Fibroblast of lung (primary cell): Measurements from ENCODE around the gene CD82. TPM values are rescaled to one million over a fixed set of nuclear protein-coding genes. Genes with fewer than 3 reads are reported as not detected.

Experiments used
- DNase-seq, 2 donors: peaks; one replicate each; pipeline versions ENCODE4 v3.0.0 to v3.0.0-alpha.2; 2010; ENCODE audit warnings: low read depth in 2 of 2
- H2AFZ ChIP-seq: 2 replicates; pipeline ENCODE4 v1.5.1; 2012; ENCODE audit warnings: low read length, control low read depth, inconsistent platforms
- H3K27ac ChIP-seq: 2 replicates; pipeline ENCODE4 v1.5.1; 2011; ENCODE audit warnings: low read length, control low read depth; ENCODE audit not compliant: insufficient read depth
- H3K27me3 ChIP-seq: 2 replicates; pipeline ENCODE4 v1.5.1; 2011; ENCODE audit warnings: mild to moderate bottlenecking, low read length; ENCODE audit not compliant: control insufficient read depth, insufficient read depth
- H3K36me3 ChIP-seq: 2 replicates; pipeline ENCODE4 v1.5.1; 2011; ENCODE audit warnings: low read length; ENCODE audit not compliant: control insufficient read depth, insufficient read depth
- H3K4me1 ChIP-seq: 2 replicates; pipeline ENCODE4 v1.5.1; 2011; ENCODE audit warnings: low read length; ENCODE audit not compliant: control insufficient read depth, insufficient read depth; ENCODE audit errors: extremely low read depth
- H3K4me2 ChIP-seq: 2 replicates; pipeline ENCODE4 v1.5.1; 2011; ENCODE audit warnings: low read length, control low read depth; ENCODE audit not compliant: insufficient read depth; ENCODE audit errors: extremely low read depth
- H3K4me3 ChIP-seq, 4 experiments: fragments of 200-600 bp in 1 of 4; sonication (generic) in 1 of 4; replicated peaks in 1 of 4; 2 replicates each; pipeline ENCODE4 v1.5.1; 2011 to 2016; ENCODE audit warnings: low read length in 4 of 4, low read depth in 3 of 4, mild to moderate bottlenecking in 3 of 4, control low read depth in 2 of 4, inconsistent platforms in 1 of 4, mixed read lengths in 1 of 4; ENCODE audit not compliant: insufficient read depth in 1 of 4; ENCODE audit errors: control extremely low read depth in 1 of 4
- H3K79me2 ChIP-seq: 2 replicates; pipeline ENCODE4 v1.5.1; 2012; ENCODE audit warnings: mild to moderate bottlenecking, low read length, inconsistent platforms; ENCODE audit not compliant: control insufficient read depth, insufficient read depth
- H3K9ac ChIP-seq: 2 replicates; pipeline ENCODE4 v1.5.1; 2011; ENCODE audit warnings: mild to moderate bottlenecking, low read length, control low read depth; ENCODE audit not compliant: insufficient read depth
- H3K9me3 ChIP-seq: 2 replicates; pipeline ENCODE4 v1.5.1; 2012; ENCODE audit warnings: low read depth, low read length; ENCODE audit not compliant: control insufficient read depth, insufficient read depth
- H4K20me1 ChIP-seq: 2 replicates; pipeline ENCODE4 v1.5.1; 2011; ENCODE audit warnings: low read length; ENCODE audit not compliant: control insufficient read depth, insufficient read depth; ENCODE audit errors: extremely low read depth
- EZH2 ChIP-seq: IDR thresholded peaks from 2 replicates; pipeline ENCODE4 v1.5.1; 2012; ENCODE audit warnings: low read length, control low read depth, mild to moderate bottlenecking; ENCODE audit errors: missing control alignments
- polyA plus RNA-seq, 2 donors: library from polyadenylated mRNA; depleted of rRNA in 1 of 2; stranded (reverse) in 1 of 2; unstranded in 1 of 2; fragments of >200 nt; gene quantifications; 2 replicates each; pipeline ENCODE4 v1.2.1, GENCODE V29; 2011 to 2012; ENCODE audit warnings: missing spikeins in 1 of 2
- total RNA-seq: library from RNA; depleted of rRNA; stranded (reverse); fragments of >200 nt; gene quantifications from 2 replicates; pipeline ENCODE4 v1.2.1, GENCODE V29; 2014
- TF ChIP-seq, protein P1 (sequence below), 2 donors: IDR thresholded peaks in 1 of 2; conservative IDR thresholded peaks in 1 of 2; 1 replicate in 1 of 2; 2 replicates in 1 of 2; pipeline ENCODE4 v1.5.1; 2011 to 2012; ENCODE audit warnings: low read length in 2 of 2, control low read depth in 1 of 2, inconsistent platforms in 1 of 2, low read depth in 1 of 2, mild to moderate bottlenecking in 1 of 2

Gene CD82
- total and polyA plus RNA-seq, 2 donors (not counting 1 experiment from before 2014, with no cell fraction given) = 54.2 to 114 TPM

DNA sequence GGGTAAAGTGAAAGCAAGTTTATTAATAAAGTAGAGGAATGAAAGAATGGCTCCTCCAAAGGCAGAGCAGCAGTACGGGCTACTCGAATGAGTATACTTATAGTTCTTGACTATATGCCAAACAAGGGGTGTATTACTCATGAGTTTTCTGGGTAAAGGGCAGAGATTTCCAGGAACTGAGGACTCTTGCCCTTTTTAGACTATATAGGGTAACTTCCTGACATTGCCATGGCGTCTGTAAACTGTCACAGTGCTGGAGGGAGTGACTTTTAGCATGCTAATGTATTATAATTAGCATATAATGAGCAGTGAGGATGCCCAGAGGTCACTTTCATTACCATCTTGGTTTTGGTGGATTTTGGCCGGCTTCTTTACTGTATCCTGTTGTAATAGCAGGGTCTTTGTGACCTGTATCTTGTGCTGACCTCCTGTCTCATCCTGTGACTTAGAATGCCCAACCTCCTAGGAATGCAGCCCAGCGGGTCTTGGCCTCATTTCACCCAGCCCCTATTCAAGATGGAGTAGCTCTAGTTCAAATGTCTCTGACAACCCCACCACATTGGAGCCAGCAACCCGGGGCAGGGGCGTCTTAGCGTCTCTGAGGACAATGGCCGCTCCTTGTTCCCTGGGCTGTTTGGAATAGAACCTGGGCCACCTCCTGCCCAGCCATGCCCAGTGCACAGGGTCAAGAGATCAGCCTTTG is 34.9 kb upstream of the CD82 start:
- Histone ChIP-seq H3K4me1 (no peaks in the 10 kb centered on the region), H3K9ac (no peak overlapping the region), H3K36me3 (no peaks in the 10 kb centered on the region), H3K27ac (no peak overlapping the region), H3K9me3 (no peaks in the 10 kb centered on the region), H4K20me1 (no peaks in the 10 kb centered on the region), H3K79me2 (no peaks in the 10 kb centered on the region), H3K4me3 (no peak overlapping the region), H3K27me3 (no peaks in the 10 kb centered on the region), H2AFZ (no peak overlapping the region), H3K4me2 (no peak overlapping the region)
- DNase-seq = peak; percentile 51 to 68
- TF ChIP-seq EZH2 = no peak
- TF ChIP-seq, protein P1, sequence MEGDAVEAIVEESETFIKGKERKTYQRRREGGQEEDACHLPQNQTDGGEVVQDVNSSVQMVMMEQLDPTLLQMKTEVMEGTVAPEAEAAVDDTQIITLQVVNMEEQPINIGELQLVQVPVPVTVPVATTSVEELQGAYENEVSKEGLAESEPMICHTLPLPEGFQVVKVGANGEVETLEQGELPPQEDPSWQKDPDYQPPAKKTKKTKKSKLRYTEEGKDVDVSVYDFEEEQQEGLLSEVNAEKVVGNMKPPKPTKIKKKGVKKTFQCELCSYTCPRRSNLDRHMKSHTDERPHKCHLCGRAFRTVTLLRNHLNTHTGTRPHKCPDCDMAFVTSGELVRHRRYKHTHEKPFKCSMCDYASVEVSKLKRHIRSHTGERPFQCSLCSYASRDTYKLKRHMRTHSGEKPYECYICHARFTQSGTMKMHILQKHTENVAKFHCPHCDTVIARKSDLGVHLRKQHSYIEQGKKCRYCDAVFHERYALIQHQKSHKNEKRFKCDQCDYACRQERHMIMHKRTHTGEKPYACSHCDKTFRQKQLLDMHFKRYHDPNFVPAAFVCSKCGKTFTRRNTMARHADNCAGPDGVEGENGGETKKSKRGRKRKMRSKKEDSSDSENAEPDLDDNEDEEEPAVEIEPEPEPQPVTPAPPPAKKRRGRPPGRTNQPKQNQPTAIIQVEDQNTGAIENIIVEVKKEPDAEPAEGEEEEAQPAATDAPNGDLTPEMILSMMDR (conservative IDR thresholded peaks at IDR 0.05 in 1 of 2, IDR thresholded peaks at IDR 0.05 in 1 of 2; ENCODE audit: low read depth in 1 of 2, low read length in 2 of 2) = no peak

GRCh38 chr11:44531116-44531504 is 34.4 kb upstream of the CD82 start:
- H3K4me2 ChIP-seq = no peak overlapping the region
- no peaks in the 10 kb centered on the region for H3K36me3 ChIP-seq
- DNase-seq = no peak
- H3K9me3 ChIP-seq = no peaks in the 10 kb centered on the region
- H4K20me1 ChIP-seq = no peaks in the 10 kb centered on the region
- H3K27me3 ChIP-seq = no peaks in the 10 kb centered on the region
- H3K27ac ChIP-seq = no peak overlapping the region
- H3K4me3 ChIP-seq = no peak overlapping the region
- TF ChIP-seq, protein P1 (conservative IDR thresholded peaks at IDR 0.05 in 1 of 2, IDR thresholded peaks at IDR 0.05 in 1 of 2; ENCODE audit: low read depth in 1 of 2, low read length in 2 of 2) = no peak
- TF ChIP-seq EZH2 = no peak
- H3K79me2 ChIP-seq = no peaks in the 10 kb centered on the region
- no peak overlapping the region for H2AFZ ChIP-seq
- no peaks in the 10 kb centered on the region for H3K4me1 ChIP-seq
- no peak overlapping the region for H3K9ac ChIP-seq

- Histone ChIP-seq H2AFZ (no peak overlapping the region), H3K4me2 (no peak overlapping the region), H3K4me1 (no peaks in the 10 kb centered on the region), H3K9me3 (no peaks in the 10 kb centered on the region), H3K9ac (no peak overlapping the region), H3K79me2 (no peaks in the 10 kb centered on the region), H4K20me1 (no peaks in the 10 kb centered on the region), H3K27me3 (no peaks in the 10 kb centered on the region), H3K4me3 (no peak overlapping the region), H3K27ac (no peak overlapping the region), H3K36me3 (no peaks in the 10 kb centered on the region)
- no peak for TF ChIP-seq EZH2
- TF ChIP-seq, protein P1 (conservative IDR thresholded peaks at IDR 0.05 in 1 of 2, IDR thresholded peaks at IDR 0.05 in 1 of 2; ENCODE audit: low read depth in 1 of 2, low read length in 2 of 2) = no peak
- DNase-seq = no peak
Observed at GRCh38 chr11:44531636-44532035, 33.8 kb upstream of the CD82 start.
